ENCODE data around the gene PIAS4. TPM values are rescaled to one million over a fixed set of nuclear protein-coding genes. Genes with fewer than 3 reads are reported as not detected.

Gene PIAS4
- polyA plus RNA-seq, 4 donors, result 33.5 to 39.4 (median 38.1) TPM

- no peak for DNase-seq (ENCODE audit: low read depth in 4 of 4, low spot score in 3 of 4)
Observed at GRCh38 chr19:4066176-4066606, 58.7 kb downstream of the PIAS4 start.

GRCh38 chr19:4066682-4067395 is 59.3 kb downstream of the PIAS4 start, which contains the start of gene ZBTB7A:
Gene ZBTB7A (minus strand): TSS chr19:4066899. CDS start chr19:4055232, 11,667 bp downstream.
- DNase-seq (ENCODE audit: low read depth in 4 of 4, low spot score in 3 of 4), result no peak

GRCh38 chr19:4067396-4068046 is 60.0 kb downstream of the PIAS4 start:
- no peak for DNase-seq (ENCODE audit: low read depth in 4 of 4, low spot score in 3 of 4)

GRCh38 chr19:4068047-4068966 is 60.8 kb downstream of the PIAS4 start:
- no peak for DNase-seq (ENCODE audit: low read depth in 4 of 4, low spot score in 3 of 4)

- DNase-seq (ENCODE audit: low read depth in 4 of 4, low spot score in 3 of 4), result no peak
Observed at GRCh38 chr19:4069331-4069959, 61.9 kb downstream of the PIAS4 start.

GRCh38 chr19:4071610-4072009 is 64.1 kb downstream of the PIAS4 start:
- no peak for DNase-seq (ENCODE audit: low read depth in 4 of 4, low spot score in 3 of 4)

GRCh38 chr19:4075373-4075772 is 67.8 kb downstream of the PIAS4 start:
- no peak for DNase-seq (ENCODE audit: low read depth in 4 of 4, low spot score in 3 of 4)

GRCh38 chr19:4077007-4077374 is 69.5 kb downstream of the PIAS4 start:
- no peak for DNase-seq (ENCODE audit: low read depth in 4 of 4, low spot score in 3 of 4)

- DNase-seq (ENCODE audit: low read depth in 4 of 4, low spot score in 3 of 4), result no peak
Observed at GRCh38 chr19:4077800-4078684, 70.5 kb downstream of the PIAS4 start.

- DNase-seq (ENCODE audit: low read depth in 4 of 4, low spot score in 3 of 4), result no peak
Observed at GRCh38 chr19:4080473-4080872, 72.9 kb downstream of the PIAS4 start.

GRCh38 chr19:4081441-4082129 is 74.0 kb downstream of the PIAS4 start:
- DNase-seq (ENCODE audit: low read depth in 4 of 4, low spot score in 3 of 4), result no peak

- DNase-seq (ENCODE audit: low read depth in 4 of 4, low spot score in 3 of 4), result no peak
Observed at GRCh38 chr19:4082172-4082571, 74.6 kb downstream of the PIAS4 start.

GRCh38 chr19:4083677-4084546 is 76.4 kb downstream of the PIAS4 start:
- peak in 1 of 4 donors; percentile 67 for DNase-seq (ENCODE audit: low read depth in 4 of 4, low spot score in 3 of 4)

GRCh38 chr19:4084547-4084877 is 77.0 kb downstream of the PIAS4 start:
- no peak for DNase-seq (ENCODE audit: low read depth in 4 of 4, low spot score in 3 of 4)

- no peak for DNase-seq (ENCODE audit: low read depth in 4 of 4, low spot score in 3 of 4)
Observed at GRCh38 chr19:4086411-4086867, 78.9 kb downstream of the PIAS4 start.

GRCh38 chr19:4087787-4088679 is 80.5 kb downstream of the PIAS4 start:
- DNase-seq (ENCODE audit: low read depth in 4 of 4, low spot score in 3 of 4), result no peak

- no peak for DNase-seq (ENCODE audit: low read depth in 4 of 4, low spot score in 3 of 4)
Observed at GRCh38 chr19:4088975-4089374, 81.4 kb downstream of the PIAS4 start.

All from right renal pelvis (tissue), 4 donors.